Esophagus (tissue), 2 donors: ENCODE results near the gene UBR3. TPM values are rescaled to one million over a fixed set of nuclear protein-coding genes. Genes with fewer than 3 reads are reported as not detected.

Experiments
- H3K27ac ChIP-seq, 2 donors: one replicate each; pipeline ENCODE4 v1.5.1; 2013; ENCODE audit warnings: low read depth in 2 of 2, mild to moderate bottlenecking in 2 of 2, inconsistent platforms in 1 of 2, low read length in 1 of 2, moderate library complexity in 1 of 2
- H3K27me3 ChIP-seq, 2 donors: one replicate each; pipeline ENCODE4 v1.6.1; 2013; ENCODE audit warnings: low read length in 2 of 2, control low read depth in 1 of 2, mild to moderate bottlenecking in 1 of 2; ENCODE audit not compliant: insufficient read depth in 2 of 2, control insufficient read depth in 1 of 2
- H3K36me3 ChIP-seq, 2 donors: one replicate each; pipeline ENCODE4 v1.6.1; 2013; ENCODE audit warnings: low read length in 1 of 2; ENCODE audit not compliant: control insufficient read depth in 2 of 2, insufficient read depth in 2 of 2
- H3K4me1 ChIP-seq, 2 donors: one replicate each; pipeline ENCODE4 v1.6.1; 2013; ENCODE audit warnings: low read length in 1 of 2; ENCODE audit not compliant: control insufficient read depth in 2 of 2, insufficient read depth in 2 of 2
- H3K4me3 ChIP-seq, 2 donors: one replicate each; pipeline ENCODE4 v1.5.1; 2013; ENCODE audit warnings: low read length in 2 of 2, mild to moderate bottlenecking in 2 of 2, low read depth in 1 of 2, moderate library complexity in 1 of 2
- H3K9me3 ChIP-seq, 2 donors: one replicate each; pipeline ENCODE4 v1.6.1; 2013; ENCODE audit warnings: mild to moderate bottlenecking in 2 of 2, low read depth in 1 of 2, low read length in 1 of 2, moderate library complexity in 1 of 2; ENCODE audit not compliant: control insufficient read depth in 2 of 2, insufficient read depth in 1 of 2
- WGBS, 2 donors: extraction: QIAGEN DNeasy Blood & Tissue Kit; methylation state at CpG; one replicate each; pipeline ENCODE4 v1.1.7; 2013; 5-methylcytosine and 5-hydroxymethylcytosine counted together
- polyA plus RNA-seq, 2 donors: library from polyadenylated mRNA; stranded (reverse); fragments of 200-250 nt; gene quantifications; one replicate each; pipeline ENCODE4 v1.2.3, GENCODE V29; 2013
- donor health status: healthy with polysubstance abuse.
- donor health status: Bipolar disorder and iron deficiency.

Gene UBR3
- polyA plus RNA-seq, 2 donors = 9.8 TPM

DNA sequence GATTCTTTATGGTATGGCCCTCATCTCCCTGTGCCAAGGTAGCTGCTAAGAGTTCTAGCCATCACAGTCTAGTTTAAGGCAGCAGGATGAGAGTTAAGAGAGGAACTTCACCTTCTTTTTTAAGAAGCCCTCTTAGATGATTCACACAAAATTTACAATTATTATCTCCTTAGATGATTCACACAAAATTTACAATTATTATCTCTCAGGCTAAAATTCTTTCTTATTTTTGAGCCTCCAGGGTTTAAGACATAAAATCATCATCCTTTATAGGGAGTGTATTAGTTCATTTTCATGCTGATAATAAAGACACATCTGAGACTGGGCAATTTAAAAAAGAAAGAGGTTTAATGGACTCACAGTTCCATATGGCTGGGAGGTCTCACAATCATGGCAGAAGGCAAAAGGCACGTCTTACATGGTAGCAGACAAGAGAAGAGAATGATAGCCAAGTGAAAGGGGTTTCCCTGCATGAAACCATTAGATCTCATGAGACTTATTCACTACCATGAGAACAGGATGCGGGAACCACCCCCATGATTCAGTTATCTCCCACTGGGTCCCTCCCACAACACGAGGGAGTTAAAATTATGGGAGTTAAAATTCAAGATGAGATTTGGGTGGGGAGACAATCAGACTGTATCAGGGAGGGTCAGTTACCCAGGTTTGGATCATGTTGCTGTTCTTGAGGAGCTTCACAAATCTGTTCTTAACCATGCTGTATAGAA lies 217.7 kb downstream of the UBR3 start:
- H3K9me3 ChIP-seq = no peaks in the 10 kb centered on the region
- no peak overlapping the region for H3K27ac ChIP-seq
- WGBS, 2 donors = 87 to 93% methylated on average over 3 of the region's 3 CpGs
- H3K27me3 ChIP-seq = no peaks in the 10 kb centered on the region
- H3K36me3 ChIP-seq = no peaks in the 10 kb centered on the region
- H3K4me3 ChIP-seq = no peak overlapping the region
- H3K4me1 ChIP-seq = no peaks in the 10 kb centered on the region

DNA sequence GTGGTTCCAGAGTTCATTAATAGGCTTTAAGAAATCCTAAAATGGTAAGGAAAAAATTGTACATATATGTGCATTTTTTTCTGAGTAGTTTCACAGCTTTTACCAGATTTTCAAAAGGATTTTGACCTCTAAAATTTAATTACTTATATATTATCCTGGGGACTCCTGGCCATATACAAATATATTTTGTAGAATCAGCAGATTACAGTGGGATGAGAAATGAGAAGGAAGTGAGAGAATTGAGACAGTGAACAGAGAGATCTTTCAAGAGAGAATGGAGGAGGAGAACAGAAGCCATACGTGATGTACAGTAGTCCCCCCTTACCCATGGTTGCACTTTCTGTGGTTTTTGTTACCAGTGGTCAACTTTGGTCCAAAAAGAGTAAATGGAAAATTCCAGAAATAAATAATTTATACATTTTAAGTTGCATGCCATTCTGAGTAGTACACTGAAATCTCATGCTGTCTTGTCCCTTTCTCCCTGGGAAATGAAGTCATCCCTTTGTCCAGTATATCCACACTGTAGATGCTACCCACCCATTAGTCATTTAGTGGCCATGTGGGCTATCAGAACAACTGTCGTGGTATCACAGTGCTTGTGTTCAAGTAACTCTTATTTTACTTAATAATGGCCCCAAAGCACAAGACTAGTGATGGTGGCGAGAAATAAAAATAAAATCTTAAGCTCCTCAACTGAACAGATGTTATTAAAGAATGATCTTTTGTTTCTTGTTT lies 220.2 kb downstream of the UBR3 start:
- H3K27ac ChIP-seq = no peak overlapping the region
- H3K27me3 ChIP-seq = no peaks in the 10 kb centered on the region
- H3K4me3 ChIP-seq = no peak overlapping the region
- no peaks in the 10 kb centered on the region for H3K4me1 ChIP-seq
- H3K9me3 ChIP-seq = no peaks in the 10 kb centered on the region
- WGBS, 2 donors = 95 to 97% methylated on average over 3 of the region's 3 CpGs
- H3K36me3 ChIP-seq = no peaks in the 10 kb centered on the region

DNA sequence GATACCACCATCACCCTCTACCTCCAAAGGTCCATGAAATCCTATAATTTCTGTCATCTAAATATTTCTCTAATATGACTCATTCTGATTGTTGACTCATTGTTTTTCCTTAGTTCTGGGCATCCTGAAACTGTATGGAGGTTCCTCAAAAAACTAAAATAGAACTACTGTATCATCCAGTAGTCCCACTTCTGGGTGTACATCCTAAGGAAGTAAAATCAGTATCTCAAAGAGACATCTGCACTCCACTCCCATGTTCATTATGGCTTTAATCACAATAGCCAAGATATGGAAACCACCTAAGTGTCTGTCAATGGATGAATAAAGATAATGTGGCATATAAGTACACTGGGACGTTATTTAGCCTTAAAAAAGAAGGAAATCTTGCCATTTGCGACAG lies 224.9 kb downstream of the UBR3 start:
- WGBS, 2 donors = 96 to 99% methylated on average over 2 of the region's 2 CpGs
- Histone ChIP-seq H3K4me1 (no peaks in the 10 kb centered on the region), H3K4me3 (no peak overlapping the region), H3K27me3 (no peaks in the 10 kb centered on the region), H3K27ac (no peak overlapping the region), H3K9me3 (no peaks in the 10 kb centered on the region), H3K36me3 (no peaks in the 10 kb centered on the region)

DNA sequence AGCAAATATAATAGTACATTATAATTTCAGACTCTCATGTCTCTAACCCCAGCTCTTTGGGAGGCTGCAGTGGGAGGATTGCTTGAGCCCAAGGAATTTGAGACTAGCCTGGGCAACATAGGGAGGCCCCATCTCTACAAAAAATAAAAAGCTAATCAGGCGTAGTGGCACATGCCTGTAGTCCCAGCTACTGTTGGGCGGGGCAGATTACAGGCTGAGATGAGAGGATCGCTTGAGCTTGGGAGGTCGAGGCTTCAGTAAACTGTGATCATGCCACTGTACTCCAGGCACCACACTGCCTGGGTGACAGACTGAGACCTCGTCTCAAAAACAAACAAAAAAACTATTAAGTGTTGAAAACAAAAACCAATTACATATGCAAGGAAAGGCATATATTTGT lies 227.7 kb downstream of the UBR3 start:
- Histone ChIP-seq H3K4me3 (no peak overlapping the region), H3K27ac (no peak overlapping the region), H3K36me3 (no peaks in the 10 kb centered on the region), H3K4me1 (no peaks in the 10 kb centered on the region), H3K9me3 (no peaks in the 10 kb centered on the region), H3K27me3 (no peaks in the 10 kb centered on the region)
- WGBS, 2 donors = 94% methylated on average over 5 of the region's 5 CpGs

DNA sequence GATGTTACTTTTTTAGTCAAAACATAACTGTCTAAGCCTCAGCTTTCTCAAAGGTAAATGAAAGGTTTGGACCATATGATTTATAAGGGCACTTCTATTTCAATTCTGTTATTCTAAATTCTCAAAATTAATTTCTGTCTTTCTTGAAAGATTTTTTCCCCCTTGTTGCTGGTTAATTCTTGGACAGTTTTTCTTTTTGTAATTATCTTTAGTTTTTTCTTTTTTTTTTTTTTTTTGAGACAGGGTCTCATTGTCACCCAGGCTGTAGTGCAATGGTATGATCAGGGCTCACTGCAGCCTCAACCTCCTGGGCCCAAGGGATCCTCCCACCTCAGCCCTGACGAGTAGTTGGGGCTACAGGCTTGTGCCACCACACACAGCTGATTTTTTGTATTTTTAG lies 229.6 kb downstream of the UBR3 start:
- no peaks in the 10 kb centered on the region for H3K27me3 ChIP-seq
- H3K4me3 ChIP-seq = no peak overlapping the region
- H3K4me1 ChIP-seq = no peaks in the 10 kb centered on the region
- H3K9me3 ChIP-seq = no peaks in the 10 kb centered on the region
- no peak overlapping the region for H3K27ac ChIP-seq
- 40 to 83% methylated on average over 1 of the region's 1 CpG for WGBS, 2 donors
- H3K36me3 ChIP-seq = no peaks in the 10 kb centered on the region

DNA sequence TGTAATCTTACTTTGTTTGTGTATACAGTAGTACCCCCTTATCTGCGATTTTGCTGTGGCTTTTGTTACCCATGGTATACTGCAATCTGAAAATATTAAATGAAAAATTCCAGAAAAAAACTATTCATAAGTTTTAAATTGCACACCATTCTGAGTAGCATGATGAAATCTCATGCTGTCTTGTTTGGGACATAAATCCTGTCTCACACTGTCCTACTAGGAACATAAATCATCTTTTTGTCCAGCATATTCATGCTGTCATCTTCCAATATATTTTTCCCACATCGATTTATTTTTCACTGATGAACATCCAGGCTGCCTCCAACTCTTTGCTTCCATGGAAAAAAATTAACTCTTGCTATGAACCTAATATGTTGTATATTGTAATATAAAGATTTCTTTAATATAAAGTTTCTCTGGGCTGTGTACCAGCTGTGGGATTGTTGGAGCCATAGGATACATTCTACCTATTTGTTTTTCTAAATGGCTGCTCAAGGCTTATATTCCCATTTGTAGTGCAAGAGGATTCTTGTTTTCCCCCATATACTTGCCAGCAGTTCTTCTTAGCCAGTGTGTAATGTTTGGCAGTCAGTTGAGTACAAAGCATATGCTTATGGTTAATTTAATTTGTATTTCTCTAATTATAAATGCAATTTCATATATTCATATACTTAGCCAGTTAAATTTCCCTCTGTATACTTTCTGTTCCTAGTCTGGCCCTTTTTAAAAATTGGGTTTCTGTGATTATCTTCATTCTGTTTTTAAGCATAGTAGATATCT lies 236.4 kb downstream of the UBR3 start:
- Histone ChIP-seq H3K4me1 (no peaks in the 10 kb centered on the region), H3K27me3 (no peaks in the 10 kb centered on the region), H3K27ac (no peak overlapping the region), H3K9me3 (no peaks in the 10 kb centered on the region), H3K4me3 (no peak overlapping the region), H3K36me3 (no peaks in the 10 kb centered on the region)
- WGBS, 2 donors = 89 to 96% methylated on average over 2 of the region's 2 CpGs

DNA sequence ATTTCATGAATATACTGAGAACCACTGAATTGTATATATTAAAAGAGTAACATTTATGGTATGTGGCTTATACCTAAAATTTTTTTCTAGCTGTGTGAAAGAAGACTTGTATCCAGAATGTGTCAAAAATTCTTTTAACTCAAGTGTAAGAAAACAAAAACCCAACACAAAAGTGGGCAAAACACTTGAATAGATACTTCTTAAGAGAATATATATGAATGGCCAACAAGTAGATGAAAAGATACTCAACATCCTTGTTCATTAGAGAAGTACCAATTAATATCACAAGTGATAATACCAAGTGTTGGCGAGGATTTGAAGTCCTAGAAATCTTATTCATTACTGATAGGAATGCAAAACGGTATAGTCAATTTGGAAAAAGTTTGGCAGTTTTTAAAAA lies 243.5 kb downstream of the UBR3 start:
- H3K9me3 ChIP-seq = no peaks in the 10 kb centered on the region
- H3K27me3 ChIP-seq = no peaks in the 10 kb centered on the region
- no peaks in the 10 kb centered on the region for H3K4me1 ChIP-seq
- H3K4me3 ChIP-seq = no peak overlapping the region
- no peak overlapping the region for H3K27ac ChIP-seq
- H3K36me3 ChIP-seq = no peaks in the 10 kb centered on the region
- 80 to 99% methylated on average over 2 of the region's 2 CpGs for WGBS, 2 donors

DNA sequence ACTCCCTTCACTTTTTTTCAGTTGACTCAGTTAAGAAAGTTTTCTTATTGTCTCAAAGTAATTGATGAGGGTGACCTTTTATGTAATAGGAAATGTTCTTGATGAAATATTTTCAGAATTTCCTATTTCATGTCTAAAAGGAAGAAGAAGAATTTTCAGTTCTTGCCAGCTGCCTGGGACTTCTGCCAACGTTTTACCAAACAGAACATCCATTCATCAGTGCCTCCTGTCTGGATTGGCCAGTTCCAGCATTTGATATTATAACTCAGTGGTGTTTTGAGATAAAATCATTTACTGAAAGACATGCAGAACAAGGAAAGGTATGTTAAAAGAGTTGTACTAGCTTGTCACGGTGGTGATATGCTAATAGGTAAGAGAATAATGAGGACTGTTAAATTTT lies 246.0 kb downstream of the UBR3 start:
- Histone ChIP-seq H3K27me3 (no peaks in the 10 kb centered on the region), H3K9me3 (no peaks in the 10 kb centered on the region), H3K36me3 (no peaks in the 10 kb centered on the region), H3K27ac (no peak overlapping the region), H3K4me3 (no peak overlapping the region), H3K4me1 (no peaks in the 10 kb centered on the region)
- WGBS, 2 donors = 11 to 23% methylated on average over 2 of the region's 2 CpGs

DNA sequence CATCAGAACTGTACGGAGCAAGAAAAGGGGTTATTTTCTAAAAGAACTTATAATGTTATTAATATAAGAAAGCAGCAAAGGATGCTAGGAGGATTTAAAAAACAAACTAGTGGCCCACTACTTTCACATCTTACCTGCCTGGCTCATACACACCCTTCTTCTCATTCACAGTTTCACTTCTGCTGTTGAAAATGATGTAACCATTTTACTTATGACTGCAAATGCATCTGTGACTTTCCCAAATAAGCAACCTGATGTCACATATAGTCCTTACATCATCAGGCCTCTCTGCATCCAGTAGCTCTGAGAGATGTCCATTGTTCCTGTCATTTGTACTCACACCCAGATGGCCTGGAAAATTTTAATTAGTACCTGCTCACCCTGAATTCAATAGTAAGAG lies 248.9 kb downstream of the UBR3 start:
- Histone ChIP-seq H3K9me3 (no peaks in the 10 kb centered on the region), H3K4me3 (no peak overlapping the region), H3K27me3 (no peaks in the 10 kb centered on the region), H3K36me3 (no peaks in the 10 kb centered on the region), H3K4me1 (no peaks in the 10 kb centered on the region), H3K27ac (no peak overlapping the region)
- WGBS, 2 donors = 95 to 96% methylated on average over 1 of the region's 1 CpG
